Measurements from ENCODE around the gene IKZF2.
A peak's percentile ranks its signal among the peaks of the same experiment; 100 is the strongest.

The IKZF2 gene

GRCh38 chr2:213020268-213020667 lies 131.1 kb downstream of the IKZF2 start:
- no peak for DNase-seq
- TF ChIP-seq POLR2A (IDR thresholded peaks at IDR 0.05; ENCODE audit: low read length) (no peak), GATA1 (IDR thresholded peaks at IDR 0.05; ENCODE audit: low read depth, low read length) (no peak)

GRCh38 chr2:213019368-213019767 lies 132.0 kb downstream of the IKZF2 start:
- no peak for DNase-seq
- TF ChIP-seq GATA1 (IDR thresholded peaks at IDR 0.05; ENCODE audit: low read depth, low read length) (no peak), POLR2A (IDR thresholded peaks at IDR 0.05; ENCODE audit: low read length) (no peak)

- no peak for DNase-seq
- no peak for TF ChIP-seq GATA1 (IDR thresholded peaks at IDR 0.05; ENCODE audit: low read depth, low read length)
- TF ChIP-seq POLR2A (IDR thresholded peaks at IDR 0.05; ENCODE audit: low read length): no peak
Observed at GRCh38 chr2:213018340-213018901, 133.0 kb downstream of the IKZF2 start.

- TF ChIP-seq POLR2A (IDR thresholded peaks at IDR 0.05; ENCODE audit: low read length): no peak
Observed at GRCh38 chr2:213017404-213017803, 134.0 kb downstream of the IKZF2 start.

GRCh38 chr2:213016984-213017351 lies 134.4 kb downstream of the IKZF2 start:
- no peak for DNase-seq

More at GRCh38 chr2:213017404-213017803, 134.0 kb downstream of the IKZF2 start:
- DNase-seq: no peak

GRCh38 chr2:213016166-213016983 lies 135.0 kb downstream of the IKZF2 start:
- TF ChIP-seq POLR2A (IDR thresholded peaks at IDR 0.05; ENCODE audit: low read length): no peak
- DNase-seq: no peak

More at GRCh38 chr2:213016984-213017351, 134.4 kb downstream of the IKZF2 start:
- no peak for TF ChIP-seq POLR2A (IDR thresholded peaks at IDR 0.05; ENCODE audit: low read length)
- TF ChIP-seq GATA1 (IDR thresholded peaks at IDR 0.05; ENCODE audit: low read depth, low read length): no peak

GRCh38 chr2:213015387-213016165 lies 135.8 kb downstream of the IKZF2 start:
- no peak for DNase-seq
- no peak for TF ChIP-seq POLR2A (IDR thresholded peaks at IDR 0.05; ENCODE audit: low read length)
- no peak for TF ChIP-seq GATA1 (IDR thresholded peaks at IDR 0.05; ENCODE audit: low read depth, low read length)

- TF ChIP-seq POLR2A (IDR thresholded peaks at IDR 0.05; ENCODE audit: low read length) (no peak), GATA1 (IDR thresholded peaks at IDR 0.05; ENCODE audit: low read depth, low read length) (no peak)
- DNase-seq: no peak
Observed at GRCh38 chr2:213013979-213014378, 137.4 kb downstream of the IKZF2 start.

- TF ChIP-seq GATA1 (IDR thresholded peaks at IDR 0.05; ENCODE audit: low read depth, low read length) (no peak), POLR2A (IDR thresholded peaks at IDR 0.05; ENCODE audit: low read length) (no peak)
- no peak for DNase-seq
Observed at GRCh38 chr2:213011505-213011904, 139.9 kb downstream of the IKZF2 start.

GRCh38 chr2:213010106-213010779 lies 141.2 kb downstream of the IKZF2 start:
- TF ChIP-seq POLR2A (IDR thresholded peaks at IDR 0.05; ENCODE audit: low read length) (no peak), GATA1 (IDR thresholded peaks at IDR 0.05; ENCODE audit: low read depth, low read length) (no peak)
- DNase-seq: no peak

GRCh38 chr2:213007290-213007838 lies 144.0 kb downstream of the IKZF2 start:
- DNase-seq: no peak
- no peak for TF ChIP-seq GATA1 (IDR thresholded peaks at IDR 0.05; ENCODE audit: low read depth, low read length)
- TF ChIP-seq POLR2A (IDR thresholded peaks at IDR 0.05; ENCODE audit: low read length): no peak

- no peak for TF ChIP-seq POLR2A (IDR thresholded peaks at IDR 0.05; ENCODE audit: low read length)
- no peak for TF ChIP-seq GATA1 (IDR thresholded peaks at IDR 0.05; ENCODE audit: low read depth, low read length)
- peak in 1 of 2 experiments; percentile 4 for DNase-seq
Observed at GRCh38 chr2:213004197-213004821, 147.1 kb downstream of the IKZF2 start.

GRCh38 chr2:213002383-213002782 lies 149.0 kb downstream of the IKZF2 start:
- TF ChIP-seq POLR2A (IDR thresholded peaks at IDR 0.05; ENCODE audit: low read length): no peak
- no peak for TF ChIP-seq GATA1 (IDR thresholded peaks at IDR 0.05; ENCODE audit: low read depth, low read length)
- no peak for DNase-seq

All from erythroblast (primary cell).